ENCODE measurements around the gene USP31. TPM values are rescaled to one million over a fixed set of nuclear protein-coding genes. Genes with fewer than 3 reads are reported as not detected.

The USP31 gene
- polyA plus RNA-seq, 1 experiment, result 4.7 TPM

- ChIA-PET CTCF (interaction anchor here (1.1 to 1.8 kb wide), 4 partner anchors 13 to 1475 kb away, joined by 3 to 9 read pairs (median 4); no protein-coding TSS in a partner anchor), POLR2A (interaction anchor here (2.1 kb wide), 1 partner anchor 17 kb away, joined by 7 read pairs; the partner anchor contains the start of gene USP31)
- Histone ChIP-seq H3K9me3 (ENCODE audit: control insufficient read depth, insufficient read depth, low read length) (peaks cover 4% of the 10 kb centered on the region), H3K4me3 (ENCODE audit: low read depth, low read length) (no peak overlapping the region; the same call in 1 of the 2 replicates), H3K27me3 (ENCODE audit: control insufficient read depth, insufficient read depth, low read length) (no peaks in the 10 kb centered on the region), H3K27ac (ENCODE audit: low read depth, low read length) (peak overlapping the region; percentile 32)
- no peak for TF ChIP-seq CTCF (IDR thresholded peaks at IDR 0.05; ENCODE audit: low read depth, low read length)
- DNase-seq (ENCODE audit: low read depth, low spot score), result no peak
Measured at GRCh38 chr16:23131931-23132621, 17.2 kb downstream of the USP31 start.

GRCh38 chr16:23131436-23131835, 17.8 kb downstream of the USP31 start:
- no peaks in the 10 kb centered on the region for H3K9me3 ChIP-seq (ENCODE audit: control insufficient read depth, insufficient read depth, low read length)
- ChIA-PET POLR2A (interaction anchor here (2.1 kb wide), 1 partner anchor 18 kb away, joined by 7 read pairs; the partner anchor contains the start of gene USP31), CTCF (interaction anchor here (1.8 kb wide), 1 partner anchor 305 kb away, joined by 9 read pairs; no protein-coding TSS in a partner anchor)
- no peak for DNase-seq (ENCODE audit: low read depth, low spot score)
- no peak overlapping the region for H3K4me3 ChIP-seq (ENCODE audit: low read depth, low read length)
- no peak for TF ChIP-seq CTCF (IDR thresholded peaks at IDR 0.05; ENCODE audit: low read depth, low read length)
- H3K27ac ChIP-seq (ENCODE audit: low read depth, low read length), result no peak overlapping the region
- H3K27me3 ChIP-seq (ENCODE audit: control insufficient read depth, insufficient read depth, low read length), result no peaks in the 10 kb centered on the region

- TF ChIP-seq CTCF (IDR thresholded peaks at IDR 0.05; ENCODE audit: low read depth, low read length), result no peak
- CTCF ChIA-PET, result interaction anchor here (1.8 kb wide), 1 partner anchor 305 kb away, joined by 9 read pairs; no protein-coding TSS in a partner anchor
- no peak for DNase-seq (ENCODE audit: low read depth, low spot score)
- Histone ChIP-seq H3K27ac (ENCODE audit: low read depth, low read length) (no peak overlapping the region), H3K27me3 (ENCODE audit: control insufficient read depth, insufficient read depth, low read length) (no peaks in the 10 kb centered on the region), H3K9me3 (ENCODE audit: control insufficient read depth, insufficient read depth, low read length) (no peaks in the 10 kb centered on the region), H3K4me3 (ENCODE audit: low read depth, low read length) (no peak overlapping the region)
- POLR2A ChIA-PET, result interaction anchor here (0.6 kb wide), 1 partner anchor 56 kb away, joined by 4 read pairs; no protein-coding TSS in a partner anchor
Measured at GRCh38 chr16:23131036-23131435, 18.2 kb downstream of the USP31 start.

GRCh38 chr16:23129686-23130085, 19.6 kb downstream of the USP31 start:
- POLR2A ChIA-PET, result no interaction called here
- Histone ChIP-seq H3K9me3 (ENCODE audit: control insufficient read depth, insufficient read depth, low read length) (no peaks in the 10 kb centered on the region), H3K27me3 (ENCODE audit: control insufficient read depth, insufficient read depth, low read length) (no peaks in the 10 kb centered on the region), H3K27ac (ENCODE audit: low read depth, low read length) (no peak overlapping the region), H3K4me3 (ENCODE audit: low read depth, low read length) (no peak overlapping the region)
- CTCF ChIA-PET, result no interaction called here
- no peak for DNase-seq (ENCODE audit: low read depth, low spot score)
- TF ChIP-seq CTCF (IDR thresholded peaks at IDR 0.05; ENCODE audit: low read depth, low read length), result no peak

GRCh38 chr16:23128056-23128455, 21.2 kb downstream of the USP31 start:
- POLR2A ChIA-PET, result no interaction called here

More at GRCh38 chr16:23128056-23128455, 21.2 kb downstream of the USP31 start:
- Histone ChIP-seq H3K27ac (ENCODE audit: low read depth, low read length) (no peak overlapping the region), H3K27me3 (ENCODE audit: control insufficient read depth, insufficient read depth, low read length) (no peaks in the 10 kb centered on the region), H3K4me3 (ENCODE audit: low read depth, low read length) (no peak overlapping the region), H3K9me3 (ENCODE audit: control insufficient read depth, insufficient read depth, low read length) (no peaks in the 10 kb centered on the region)
- no peak for TF ChIP-seq CTCF (IDR thresholded peaks at IDR 0.05; ENCODE audit: low read depth, low read length)
- DNase-seq (ENCODE audit: low read depth, low spot score), result no peak
- CTCF ChIA-PET, result interaction anchor here (1.0 kb wide), 1 partner anchor 67 kb away, joined by 3 read pairs; no protein-coding TSS in a partner anchor

Measured in AG04450 (cell line).